ENCODE data around the gene THAP11.

Gene THAP11

GRCh38 chr16:67878232-67878631, 36.1 kb downstream of the THAP11 start:
- no peak overlapping the region for H3K4me3 ChIP-seq (replicated peaks; ENCODE audit: low read depth, low read length)
- no peak for TF ChIP-seq CTCF (IDR thresholded peaks at IDR 0.05; ENCODE audit: low read length, missing control alignments)
- DNase-seq (ENCODE audit: low read depth) = no peak

- DNase-seq (ENCODE audit: low read depth) = no peak
- TF ChIP-seq CTCF (IDR thresholded peaks at IDR 0.05; ENCODE audit: low read length, missing control alignments) = no peak
- no peak overlapping the region for H3K4me3 ChIP-seq (replicated peaks; ENCODE audit: low read depth, low read length)
Observed at GRCh38 chr16:67878846-67879245, 36.7 kb downstream of the THAP11 start.

- H3K4me3 ChIP-seq (replicated peaks; ENCODE audit: low read depth, low read length) = no peak overlapping the region
- no peak for TF ChIP-seq CTCF (IDR thresholded peaks at IDR 0.05; ENCODE audit: low read length, missing control alignments)
- DNase-seq (ENCODE audit: low read depth) = no peak
Observed at GRCh38 chr16:67879462-67879861, 37.3 kb downstream of the THAP11 start.

GRCh38 chr16:67879936-67880335, 37.8 kb downstream of the THAP11 start:
- TF ChIP-seq CTCF (IDR thresholded peaks at IDR 0.05; ENCODE audit: low read length, missing control alignments) = no peak
- DNase-seq (ENCODE audit: low read depth) = no peak
- no peak overlapping the region for H3K4me3 ChIP-seq (replicated peaks; ENCODE audit: low read depth, low read length)

- no peak for TF ChIP-seq CTCF (IDR thresholded peaks at IDR 0.05; ENCODE audit: low read length, missing control alignments)
- no peak for DNase-seq (ENCODE audit: low read depth)
- H3K4me3 ChIP-seq (replicated peaks; ENCODE audit: low read depth, low read length) = no peak overlapping the region
Observed at GRCh38 chr16:67880584-67880983, 38.5 kb downstream of the THAP11 start.

- TF ChIP-seq CTCF (IDR thresholded peaks at IDR 0.05; ENCODE audit: low read length, missing control alignments) = no peak
- no peak for DNase-seq (ENCODE audit: low read depth)
Observed at GRCh38 chr16:67881621-67882161, 39.6 kb downstream of the THAP11 start.

GRCh38 chr16:67882374-67883145, 40.4 kb downstream of the THAP11 start:
- TF ChIP-seq CTCF (IDR thresholded peaks at IDR 0.05; ENCODE audit: low read length, missing control alignments) = no peak
- no peak overlapping the region for H3K4me3 ChIP-seq (replicated peaks; ENCODE audit: low read depth, low read length)
- no peak for DNase-seq (ENCODE audit: low read depth)

More at GRCh38 chr16:67881621-67882161, 39.6 kb downstream of the THAP11 start:
- H3K4me3 ChIP-seq (replicated peaks; ENCODE audit: low read depth, low read length) = no peak overlapping the region

Measured in fibroblast of pulmonary artery (primary cell).